Right lobe of liver (tissue), 6 donors: ENCODE data around the gene FLT3. TPM values are rescaled to one million over a fixed set of nuclear protein-coding genes. Genes with fewer than 3 reads are reported as not detected.

Experiments used
- ATAC-seq, 4 donors: fragments of 200-7000 bp; cut with Tn5 transposase; one replicate each; pipeline ENCODE4 v1.9.1; 2020; ENCODE audit warnings: mild to moderate bottlenecking in 4 of 4, moderate library complexity in 4 of 4
- DNase-seq, 3 donors: peaks; one replicate each; pipeline ENCODE4 v3.0.0-alpha.2; 2020
- H3K27ac ChIP-seq, 3 donors: fragments of 200-600 bp; one replicate each; pipeline ENCODE4 v1.8.0; 2022
- H3K27me3 ChIP-seq, 2 donors: fragments of 200-600 bp; one replicate each; pipeline ENCODE4 v1.8.0; 2022
- H3K36me3 ChIP-seq, 4 donors: fragments of 200-600 bp; sonication (generic) in 1 of 4; one replicate each; pipeline versions ENCODE4 v1.5.1 to v1.8.0; 2017 to 2022; ENCODE audit warnings: control low read depth in 1 of 4
- H3K4me1 ChIP-seq, 4 donors: fragments of 200-600 bp; sonication (generic) in 1 of 4; one replicate each; pipeline versions ENCODE4 v1.5.1 to v1.8.0; 2017 to 2022; ENCODE audit warnings: control low read depth in 1 of 4
- H3K4me3 ChIP-seq, 3 donors: fragments of 200-600 bp; one replicate each; pipeline ENCODE4 v1.8.0; 2022
- H3K9me3 ChIP-seq, 4 donors: fragments of 200-600 bp; sonication (generic) in 1 of 4; one replicate each; pipeline versions ENCODE4 v1.5.1 to v1.8.0; 2017 to 2022; ENCODE audit warnings: control low read depth in 1 of 4
- POLR2A ChIP-seq: fragments of 450-650 bp; IDR thresholded peaks from one replicate; pipeline ENCODE4 v1.6.1; 2017; ENCODE audit warnings: antibody characterized with exemption, mild to moderate bottlenecking
- WGBS: methylation state at CpG from one replicate; pipeline ENCODE4 v1.1.6; 2018; ENCODE audit warnings: low coverage, low lambda C conversion rate; ENCODE audit not compliant: insufficient coverage; ENCODE audit errors: missing lambda C conversion rate; 5-methylcytosine and 5-hydroxymethylcytosine counted together
- intact Hi-C, 2 donors: fragments of 100-400 bp; cut with DNase I; formaldehyde crosslinking; loops; one replicate each; pipeline versions ENCODE4 v1.11.2 to v1.14.1; 2022
- total RNA-seq, 6 experiments: library from RNA; depleted of rRNA in 2 of 6; stranded (reverse); fragments of >200 nt in 2 of 6; fragmentation: NEBNext Ultra II Directional in 3 of 6; extraction: Animal tissue kit (Norgen Biotek cat#: 25700) in 3 of 6; gene quantifications; one replicate each; pipeline versions ENCODE4 v1.1.0 to v1.2.4, GENCODE V29; 2016 to 2023
- TF ChIP-seq, protein P1 (sequence below), 4 donors: fragments of 200-600 bp in 3 of 4; fragments of 450-650 bp in 1 of 4; IDR thresholded peaks; one replicate each; pipeline versions ENCODE4 v1.5.1 to v1.8.0; 2016 to 2022; ENCODE audit warnings: antibody characterized with exemption in 4 of 4, mild to moderate bottlenecking in 2 of 4
- donor health status: DM: no; HTN: yes; CAD: no.
- donor health status: DM: no; HTN: no; CAD: no.
- donor health status: DM: no; HTN: no; CAD: no.
- donor health status: DM: no; HTN: yes; CAD: no.
- donor health status: DM: no; HTN: yes; CAD: no.

Gene FLT3
- total RNA-seq, 6 experiments from 2014 or later = 0.04 to 0.74 (median 0.24) TPM

DNA sequence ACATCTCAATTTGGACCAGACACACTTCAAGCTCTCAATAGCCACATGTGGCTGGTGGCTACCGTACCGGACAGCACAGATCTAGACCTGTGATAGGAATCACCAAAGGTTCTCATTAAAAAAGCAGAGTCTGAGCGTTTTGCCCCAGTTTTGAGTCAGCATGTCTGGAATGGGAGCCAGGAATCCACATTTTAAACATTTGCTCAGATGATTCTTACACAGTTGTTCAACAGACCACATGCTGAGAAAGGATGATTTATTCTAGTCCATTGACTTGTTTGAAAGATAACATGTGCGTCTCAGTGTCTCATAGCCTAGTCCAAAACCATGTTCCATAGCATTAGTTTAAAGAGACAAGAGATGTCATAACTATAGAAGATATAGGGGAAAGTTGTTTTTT is 53.4 kb downstream of the FLT3 start:
- Histone ChIP-seq H3K36me3 (no peaks in the 10 kb centered on the region), H3K9me3 (no peaks in the 10 kb centered on the region), H3K4me3 (no peak overlapping the region), H3K4me1 (peaks cover 0 to 4% (median 0%) of the 10 kb centered on the region in 4 donors), H3K27me3 (no peaks in the 10 kb centered on the region), H3K27ac (no peak overlapping the region)
- no peak for TF ChIP-seq POLR2A
- TF ChIP-seq, protein P1, sequence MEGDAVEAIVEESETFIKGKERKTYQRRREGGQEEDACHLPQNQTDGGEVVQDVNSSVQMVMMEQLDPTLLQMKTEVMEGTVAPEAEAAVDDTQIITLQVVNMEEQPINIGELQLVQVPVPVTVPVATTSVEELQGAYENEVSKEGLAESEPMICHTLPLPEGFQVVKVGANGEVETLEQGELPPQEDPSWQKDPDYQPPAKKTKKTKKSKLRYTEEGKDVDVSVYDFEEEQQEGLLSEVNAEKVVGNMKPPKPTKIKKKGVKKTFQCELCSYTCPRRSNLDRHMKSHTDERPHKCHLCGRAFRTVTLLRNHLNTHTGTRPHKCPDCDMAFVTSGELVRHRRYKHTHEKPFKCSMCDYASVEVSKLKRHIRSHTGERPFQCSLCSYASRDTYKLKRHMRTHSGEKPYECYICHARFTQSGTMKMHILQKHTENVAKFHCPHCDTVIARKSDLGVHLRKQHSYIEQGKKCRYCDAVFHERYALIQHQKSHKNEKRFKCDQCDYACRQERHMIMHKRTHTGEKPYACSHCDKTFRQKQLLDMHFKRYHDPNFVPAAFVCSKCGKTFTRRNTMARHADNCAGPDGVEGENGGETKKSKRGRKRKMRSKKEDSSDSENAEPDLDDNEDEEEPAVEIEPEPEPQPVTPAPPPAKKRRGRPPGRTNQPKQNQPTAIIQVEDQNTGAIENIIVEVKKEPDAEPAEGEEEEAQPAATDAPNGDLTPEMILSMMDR (IDR thresholded peaks at IDR 0.05) = no peak
- no peak for DNase-seq
- no peak for ATAC-seq
- intact Hi-C loops = no loop called here
- WGBS = 58% methylated on average over 4 of the region's 4 CpGs

DNA sequence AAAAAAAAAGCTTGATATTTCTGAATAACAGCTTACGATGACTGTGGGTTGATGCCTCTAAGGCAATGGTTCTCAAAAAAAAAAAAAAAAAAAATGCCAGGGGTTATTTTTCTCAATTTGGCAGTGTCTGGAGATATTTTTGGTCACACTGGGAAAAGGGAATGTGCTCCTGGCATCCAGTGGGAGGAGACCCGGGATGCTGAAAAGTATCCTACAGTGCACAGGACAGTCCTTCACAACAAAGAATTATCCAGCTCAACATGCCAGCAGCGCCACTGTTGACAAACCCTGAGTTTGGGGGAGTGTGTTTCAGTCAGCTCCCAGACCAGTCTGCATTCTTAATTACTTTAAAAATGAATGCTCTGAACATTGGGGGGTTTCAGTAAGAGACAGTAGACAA is 54.5 kb downstream of the FLT3 start:
- WGBS = 79% methylated on average over 3 of the region's 3 CpGs
- Histone ChIP-seq H3K4me1 (peaks cover 0 to 4% (median 0%) of the 10 kb centered on the region in 4 donors), H3K36me3 (no peaks in the 10 kb centered on the region), H3K27me3 (no peaks in the 10 kb centered on the region), H3K27ac (no peak overlapping the region), H3K9me3 (no peaks in the 10 kb centered on the region), H3K4me3 (no peak overlapping the region)
- DNase-seq (no peak), ATAC-seq (no peak)
- TF ChIP-seq, protein P1 (IDR thresholded peaks at IDR 0.05) = no peak
- TF ChIP-seq POLR2A = no peak
- intact Hi-C loops = no loop called here

DNA sequence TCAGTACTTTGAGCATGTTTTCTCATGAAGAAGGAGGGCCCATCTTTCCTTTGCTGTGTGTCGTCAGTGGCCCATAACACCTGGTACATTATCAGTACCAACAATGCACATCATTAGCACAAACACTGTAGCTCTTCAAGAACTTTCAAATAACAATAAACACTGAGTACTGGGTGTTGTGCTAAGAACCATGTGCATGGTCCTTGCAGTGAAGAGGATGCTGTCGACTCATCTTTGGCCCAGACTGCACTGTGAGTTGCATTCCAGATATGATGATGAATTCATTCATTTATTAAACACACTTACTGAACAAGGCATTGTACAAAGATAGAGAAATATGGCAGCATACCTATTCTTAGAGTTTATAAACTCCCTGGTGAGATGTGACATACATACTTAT is 55.8 kb downstream of the FLT3 start:
- 81% methylated on average over 2 of the region's 2 CpGs for WGBS
- no peak for DNase-seq
- Histone ChIP-seq H3K4me3 (no peak overlapping the region), H3K4me1 (no peaks in the 10 kb centered on the region), H3K9me3 (no peaks in the 10 kb centered on the region), H3K27me3 (no peaks in the 10 kb centered on the region), H3K36me3 (no peaks in the 10 kb centered on the region), H3K27ac (no peak overlapping the region)
- TF ChIP-seq, protein P1 (IDR thresholded peaks at IDR 0.05) = no peak
- TF ChIP-seq POLR2A = no peak
- intact Hi-C loops = no loop called here
- ATAC-seq = no peak

DNA sequence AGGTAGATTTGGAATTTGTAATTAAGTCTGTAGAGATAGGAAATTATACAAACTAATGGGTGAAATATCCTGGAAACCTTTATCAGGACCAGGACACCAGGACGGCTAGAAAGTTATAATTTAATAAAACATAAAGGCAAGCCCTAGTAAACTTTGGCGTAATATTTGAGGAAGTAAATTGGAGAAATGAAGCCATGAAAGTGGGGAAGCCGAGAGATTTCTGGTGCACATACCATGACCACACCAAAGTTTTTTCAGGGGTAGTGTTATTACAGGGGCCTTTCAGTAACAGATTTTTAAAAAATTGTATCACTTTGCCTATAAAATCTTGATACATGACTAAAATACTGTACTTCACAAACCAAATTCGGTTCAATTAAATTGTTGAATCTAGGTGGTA is 57.2 kb downstream of the FLT3 start:
- intact Hi-C loops = no loop called here
- WGBS = 42% methylated on average over 4 of the region's 4 CpGs
- H3K4me1 ChIP-seq = no peaks in the 10 kb centered on the region
- DNase-seq (no peak), ATAC-seq (no peak)
- no peak for TF ChIP-seq POLR2A
- TF ChIP-seq, protein P1 (IDR thresholded peaks at IDR 0.05) = no peak
- no peak overlapping the region for H3K27ac ChIP-seq
- no peaks in the 10 kb centered on the region for H3K36me3 ChIP-seq
- H3K27me3 ChIP-seq = no peaks in the 10 kb centered on the region
- no peaks in the 10 kb centered on the region for H3K9me3 ChIP-seq
- H3K4me3 ChIP-seq = no peak overlapping the region

DNA sequence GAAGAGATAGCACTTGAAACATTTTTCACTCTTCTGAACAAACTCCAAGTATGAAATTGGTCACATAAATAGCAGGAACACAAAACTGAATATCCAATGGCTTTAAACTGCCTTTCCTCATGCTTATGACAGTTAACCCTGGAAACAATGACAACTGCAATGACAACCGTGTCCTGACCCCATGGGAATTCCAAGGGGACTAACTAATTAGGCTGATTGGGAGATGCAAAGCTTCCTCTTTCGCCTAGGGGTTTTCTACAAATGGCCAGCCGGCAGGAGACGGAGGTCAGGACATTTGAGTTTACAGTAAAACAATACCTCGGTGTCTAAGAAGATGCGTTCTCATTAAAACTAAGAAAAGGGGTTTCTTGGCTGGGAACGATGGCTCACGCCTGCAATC is 58.9 kb downstream of the FLT3 start:
- no peak for TF ChIP-seq POLR2A
- TF ChIP-seq, protein P1 (IDR thresholded peaks at IDR 0.05) = no peak
- no peaks in the 10 kb centered on the region for H3K4me1 ChIP-seq
- H3K27me3 ChIP-seq = no peaks in the 10 kb centered on the region
- H3K36me3 ChIP-seq = no peaks in the 10 kb centered on the region
- 50% methylated on average over 8 of the region's 8 CpGs for WGBS
- H3K4me3 ChIP-seq = no peak overlapping the region
- intact Hi-C loops = no loop called here
- DNase-seq (no peak), ATAC-seq (no peak)
- H3K9me3 ChIP-seq = no peaks in the 10 kb centered on the region
- H3K27ac ChIP-seq = no peak overlapping the region
